ENCODE results near the gene MTF1.

MTF1 gene

DNA sequence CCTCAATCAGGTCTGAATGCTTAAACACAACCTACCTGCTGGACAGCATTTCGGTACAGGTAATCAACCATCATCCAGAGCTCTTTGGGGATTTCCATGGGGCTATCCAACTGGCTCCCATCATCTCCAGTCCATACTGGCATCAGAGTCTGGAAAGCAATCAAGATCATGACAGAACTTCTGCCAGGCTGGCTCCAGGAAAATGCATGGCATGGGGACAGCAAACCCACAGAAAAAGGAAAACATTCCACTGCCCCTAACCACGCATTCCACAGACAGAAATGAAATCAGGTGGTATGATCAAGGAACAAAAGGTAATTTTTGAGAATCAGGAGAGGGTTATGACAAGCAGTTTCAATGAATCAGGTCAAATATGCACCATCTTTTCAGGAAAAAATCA, 9.1 kb upstream of the MTF1 start:
- no peak for DNase-seq (ENCODE audit: extremely low read depth in 1 of 2, low read depth in 1 of 2)

DNA sequence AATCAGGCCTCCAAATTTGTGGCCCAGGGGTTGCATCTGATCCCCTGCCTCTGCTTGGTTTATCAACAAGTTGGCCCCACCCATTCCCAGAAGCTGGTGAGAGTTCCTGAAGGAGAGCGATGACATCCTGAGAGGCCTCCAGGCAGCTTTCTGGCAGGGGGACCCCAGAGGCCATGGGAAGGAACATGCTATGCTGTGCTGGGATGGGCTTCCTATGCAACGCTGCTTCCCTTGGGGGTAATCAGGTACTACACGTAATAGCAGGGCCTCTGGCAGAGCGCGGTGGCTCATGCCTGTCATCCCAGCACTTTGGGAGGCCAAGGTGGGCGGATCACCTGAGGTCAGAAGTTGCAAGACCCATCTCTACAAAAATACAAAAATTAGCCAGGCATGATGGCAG, 8.4 kb upstream of the MTF1 start:
- no peak for DNase-seq (ENCODE audit: extremely low read depth in 1 of 2, low read depth in 1 of 2)

DNA sequence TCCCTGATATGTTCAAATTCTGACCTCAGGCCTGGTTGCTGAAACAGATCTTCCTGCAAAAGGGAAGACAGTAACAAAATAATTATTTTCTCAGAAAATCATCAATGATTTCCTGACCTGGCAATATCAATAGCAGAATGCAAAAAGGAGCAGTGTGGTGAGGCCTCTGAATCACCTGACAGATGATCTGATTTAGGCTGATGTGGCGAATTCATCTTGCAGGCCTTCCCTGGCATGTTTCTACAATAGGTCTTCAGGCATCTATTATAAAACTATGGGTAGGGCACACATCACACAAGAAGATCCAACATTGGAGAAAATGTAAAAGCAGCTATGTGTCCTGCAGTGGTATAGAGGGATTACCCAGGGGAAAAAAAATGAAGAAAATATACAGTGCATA, 7.1 kb upstream of the MTF1 start:
- DNase-seq (ENCODE audit: extremely low read depth in 1 of 2, low read depth in 1 of 2): no peak

DNA sequence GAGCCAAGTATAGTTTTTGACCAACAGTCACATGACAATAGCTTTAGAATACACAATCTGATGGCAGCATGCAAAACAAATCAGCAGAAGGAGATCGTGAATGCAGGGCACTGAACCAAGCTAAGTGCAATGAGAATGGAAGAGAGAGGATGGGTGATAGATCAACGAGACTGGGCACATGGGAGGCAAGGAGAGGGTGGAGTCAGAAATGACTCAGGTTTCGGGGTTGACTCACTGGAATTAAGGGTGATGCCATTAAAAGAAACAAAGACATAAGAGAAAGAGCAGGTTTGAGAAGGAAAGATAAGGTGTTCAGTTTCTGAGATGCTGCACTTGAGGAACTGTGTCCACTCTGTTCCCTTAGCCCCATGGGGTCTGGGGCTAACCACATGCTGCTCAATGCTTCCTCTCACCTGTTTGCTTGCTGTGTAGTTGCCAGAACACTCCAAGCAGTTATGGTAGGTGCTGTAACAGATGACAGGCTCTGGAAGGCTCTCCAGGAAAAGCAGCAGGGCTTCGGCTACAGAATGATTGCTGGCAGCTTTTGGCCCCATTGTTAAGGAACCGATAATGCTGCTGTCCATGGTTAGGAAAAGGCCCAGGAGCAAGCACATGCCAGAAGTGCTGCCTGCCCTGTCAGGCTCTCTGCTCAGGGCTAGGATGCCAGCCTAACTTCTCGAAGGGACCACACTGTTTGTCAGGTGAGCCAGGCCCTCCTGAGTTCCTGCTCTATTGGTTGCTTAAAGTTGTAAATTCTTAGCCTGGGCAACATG, 6.1 kb upstream of the MTF1 start:
- DNase-seq (ENCODE audit: extremely low read depth in 1 of 2, low read depth in 1 of 2): peak; percentile 17 to 34

DNA sequence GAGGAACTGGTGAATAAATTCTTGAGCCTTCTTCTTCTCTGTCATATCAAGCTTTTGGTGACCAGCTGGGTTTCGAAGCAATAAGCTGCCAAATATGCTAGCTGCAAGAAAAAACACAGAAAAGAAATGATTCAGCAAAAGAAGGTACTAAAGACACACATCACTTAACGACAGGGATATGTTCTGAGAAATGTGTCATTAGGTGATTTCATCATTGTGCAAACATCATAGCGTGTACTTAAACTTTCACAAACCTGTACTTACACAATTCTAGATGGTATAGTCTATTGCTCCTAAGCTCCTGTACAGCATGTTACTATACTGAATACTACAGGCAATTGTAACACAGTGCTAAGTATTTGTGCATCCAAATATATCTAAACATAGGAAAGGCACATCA, 2.9 kb upstream of the MTF1 start:
- DNase-seq (ENCODE audit: extremely low read depth in 1 of 2, low read depth in 1 of 2): no peak

DNA sequence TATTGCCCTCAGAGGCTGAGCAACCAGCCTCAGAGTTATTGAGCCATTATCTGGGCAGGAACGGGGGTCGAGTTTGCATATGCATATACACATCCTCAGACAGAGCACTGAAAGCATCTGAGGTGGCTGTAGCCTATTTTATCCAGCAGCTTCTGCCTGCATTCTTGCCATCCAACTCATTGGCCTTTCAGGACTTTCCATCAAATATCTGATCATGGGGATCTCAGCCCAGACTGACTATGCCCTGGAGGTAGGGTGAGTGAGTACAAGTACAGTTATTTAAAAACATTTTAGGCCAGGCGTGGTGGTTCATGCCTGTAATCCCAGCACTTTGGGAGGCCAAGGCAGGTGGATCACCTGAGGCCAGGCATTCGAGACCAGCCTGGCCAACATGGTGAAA, 1.8 kb upstream of the MTF1 start:
- no peak for DNase-seq (ENCODE audit: extremely low read depth in 1 of 2, low read depth in 1 of 2)

DNA sequence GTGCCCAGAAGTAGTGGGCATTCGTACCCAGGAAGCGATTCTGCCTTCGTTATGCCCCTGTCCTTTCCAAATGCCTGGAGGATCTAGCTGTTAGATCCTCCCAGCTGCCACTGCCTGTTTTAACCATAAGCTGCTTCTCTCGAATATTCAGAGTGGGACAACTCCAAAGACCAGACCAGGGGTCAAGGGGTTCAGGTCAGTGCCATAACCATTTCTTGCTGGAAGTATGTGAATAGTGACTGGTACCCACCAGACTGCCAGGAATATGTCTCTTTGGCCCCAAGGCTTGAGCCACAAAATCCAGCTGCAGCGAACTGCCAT, 914 bp upstream of the MTF1 start:
- no peak for DNase-seq (ENCODE audit: extremely low read depth in 1 of 2, low read depth in 1 of 2)

DNA sequence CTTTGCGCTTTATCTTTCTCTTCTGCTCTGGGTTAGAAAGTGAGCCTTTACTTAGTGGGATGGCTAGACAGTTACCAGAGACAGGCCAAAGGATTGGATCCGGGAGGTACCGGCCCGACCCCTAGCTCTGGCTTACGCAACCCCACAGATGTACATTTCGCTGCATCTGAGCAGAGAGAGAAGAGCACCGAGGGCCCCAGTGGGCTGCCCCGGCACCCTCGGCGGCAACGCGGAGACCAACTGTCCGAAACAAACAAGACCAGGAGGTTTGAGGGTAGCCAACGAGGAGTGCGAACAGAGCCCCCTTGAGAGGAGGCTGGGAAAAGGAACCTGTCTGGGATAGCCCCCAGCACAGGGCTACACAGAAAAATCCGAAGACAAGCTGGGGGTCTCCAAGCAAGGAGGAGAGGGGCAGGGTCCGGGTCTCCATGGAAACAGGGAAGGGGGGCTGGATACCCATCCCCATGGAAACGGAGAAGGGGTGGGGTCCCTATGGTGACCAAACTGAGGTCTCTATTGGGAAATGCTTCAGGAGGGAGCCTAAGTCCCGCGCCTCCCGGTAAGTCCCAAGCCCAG, 373 bp downstream of the MTF1 start:
- DNase-seq (ENCODE audit: extremely low read depth in 1 of 2, low read depth in 1 of 2): no peak

DNA sequence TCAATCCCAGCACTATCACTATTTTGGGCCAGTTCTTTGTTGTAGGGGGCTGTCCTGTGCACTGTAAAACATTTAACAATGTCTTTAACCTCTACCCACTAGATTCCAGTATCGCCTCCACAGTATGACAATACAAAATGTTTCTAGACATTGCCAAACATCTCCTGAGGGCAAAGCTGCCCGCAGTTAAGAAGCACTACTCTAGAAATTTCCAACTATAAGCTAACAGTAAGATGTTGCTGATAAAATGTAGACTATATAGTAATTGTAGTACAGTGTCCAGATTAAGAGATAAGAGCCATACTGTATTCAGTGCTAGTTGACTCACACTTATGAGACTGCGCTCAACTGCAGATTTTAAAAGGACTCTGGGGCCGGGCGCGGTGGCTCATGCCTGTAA, 5.0 kb downstream of the MTF1 start:
- no peak for DNase-seq (ENCODE audit: extremely low read depth in 1 of 2, low read depth in 1 of 2)

DNA sequence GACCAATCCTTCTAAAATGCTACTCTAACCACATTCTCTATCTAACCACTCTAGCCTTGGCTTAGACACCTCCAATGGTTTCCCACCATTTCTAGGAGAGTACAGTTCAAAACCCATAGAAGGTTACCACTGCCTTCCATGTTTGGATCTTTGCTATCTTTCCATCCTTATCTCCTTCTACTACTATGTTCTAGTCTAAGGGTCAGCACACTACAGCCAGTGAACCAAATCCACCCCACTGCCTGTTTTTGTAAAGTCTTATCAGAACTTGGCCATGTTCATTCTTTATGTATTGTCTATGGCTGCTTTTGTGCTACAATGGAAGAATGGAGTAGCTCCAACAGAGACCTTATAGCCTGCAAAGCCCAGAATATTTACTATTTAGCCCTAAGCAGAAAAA, 6.2 kb downstream of the MTF1 start:
- DNase-seq (ENCODE audit: extremely low read depth in 1 of 2, low read depth in 1 of 2): no peak

DNA sequence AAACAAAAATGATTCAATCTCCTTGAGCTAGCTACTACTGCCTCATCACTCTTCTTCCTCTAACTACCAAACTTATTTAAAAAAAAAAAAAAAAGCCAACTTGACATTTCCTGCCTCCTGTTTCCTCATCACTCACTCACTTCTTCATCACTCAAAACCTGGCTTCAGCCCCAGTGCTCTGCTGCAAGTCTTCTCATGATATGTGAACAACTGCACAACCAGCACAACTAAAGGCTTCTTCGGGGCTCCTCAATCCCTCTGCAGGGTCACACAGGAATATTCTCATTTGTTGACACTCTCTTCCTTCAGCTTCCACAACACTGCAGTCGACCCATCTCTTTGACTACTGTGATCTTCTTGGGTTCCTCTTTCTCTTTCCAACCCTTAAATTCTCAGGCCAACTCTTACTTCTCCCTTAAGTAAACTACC, 7.6 kb downstream of the MTF1 start:
- no peak for DNase-seq (ENCODE audit: extremely low read depth in 1 of 2, low read depth in 1 of 2)

DNA sequence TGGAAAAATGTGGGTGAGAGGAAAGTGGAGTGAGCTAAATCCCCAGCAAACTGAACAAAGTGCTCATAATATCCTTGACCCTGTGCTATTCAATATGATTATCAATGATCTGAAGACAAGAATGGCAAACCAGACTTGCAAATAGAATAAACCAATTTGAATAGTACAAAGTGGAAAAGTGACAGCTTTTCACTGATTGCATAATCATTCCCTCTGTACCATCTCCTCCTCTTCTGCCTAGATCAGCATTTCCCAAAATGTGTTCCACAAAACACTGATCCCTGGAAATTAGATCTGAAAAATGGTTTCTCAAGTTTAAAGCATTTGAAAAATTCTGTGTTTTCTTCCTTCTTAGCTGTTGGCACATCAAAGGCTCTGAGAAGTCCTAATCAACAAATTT, 8.1 kb downstream of the MTF1 start:
- DNase-seq (ENCODE audit: extremely low read depth in 1 of 2, low read depth in 1 of 2): no peak

DNA sequence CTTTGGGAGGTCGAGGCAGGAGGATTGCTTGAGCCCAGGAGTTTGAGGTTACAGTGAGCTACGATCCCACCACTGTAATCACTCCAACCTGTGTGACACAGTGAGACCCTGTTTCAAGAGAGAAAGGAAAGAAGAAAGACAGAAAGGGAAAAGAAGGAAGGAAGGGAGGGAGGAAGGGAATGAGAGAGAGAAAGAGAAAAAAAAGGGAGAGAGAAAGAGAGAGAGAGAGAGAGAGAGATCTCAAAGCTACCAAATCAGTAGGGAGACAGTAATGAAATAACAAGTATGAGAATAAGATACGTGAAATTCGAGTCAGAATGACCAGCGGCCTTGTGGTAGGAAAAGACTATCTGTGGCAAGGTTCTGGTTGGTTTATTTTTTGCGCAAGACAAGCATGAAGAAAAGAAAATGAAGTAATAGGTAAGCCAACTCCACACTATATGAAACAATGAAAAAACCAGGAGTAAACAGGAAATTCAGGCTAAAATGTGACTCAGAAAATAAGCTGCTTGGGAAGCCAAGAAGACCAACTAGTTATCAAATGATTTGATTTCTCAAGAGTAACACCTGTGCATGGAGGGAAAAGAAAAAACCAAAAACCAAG, 8.9 kb downstream of the MTF1 start:
- DNase-seq (ENCODE audit: extremely low read depth in 1 of 2, low read depth in 1 of 2): no peak

DNA sequence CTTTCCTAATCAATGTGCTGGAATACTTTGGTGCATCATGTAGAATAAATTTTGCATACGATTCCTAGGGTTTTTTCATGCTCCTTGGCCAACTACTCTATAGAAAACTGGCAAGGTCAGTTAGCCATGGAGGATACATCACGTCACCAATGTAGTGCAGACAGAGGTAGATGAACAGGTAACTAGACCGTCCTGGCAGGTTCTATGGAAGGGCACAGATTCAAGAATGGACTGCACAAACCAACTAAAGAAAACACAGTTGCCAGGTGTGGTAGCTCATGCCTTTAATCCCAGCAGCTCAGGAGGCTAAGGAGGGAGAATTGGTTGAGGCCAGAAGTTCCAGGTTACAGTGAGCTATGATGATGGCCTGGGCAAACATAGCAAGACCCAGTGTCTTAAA, 9.9 kb downstream of the MTF1 start:
- no peak for DNase-seq (ENCODE audit: extremely low read depth in 1 of 2, low read depth in 1 of 2)

DNA sequence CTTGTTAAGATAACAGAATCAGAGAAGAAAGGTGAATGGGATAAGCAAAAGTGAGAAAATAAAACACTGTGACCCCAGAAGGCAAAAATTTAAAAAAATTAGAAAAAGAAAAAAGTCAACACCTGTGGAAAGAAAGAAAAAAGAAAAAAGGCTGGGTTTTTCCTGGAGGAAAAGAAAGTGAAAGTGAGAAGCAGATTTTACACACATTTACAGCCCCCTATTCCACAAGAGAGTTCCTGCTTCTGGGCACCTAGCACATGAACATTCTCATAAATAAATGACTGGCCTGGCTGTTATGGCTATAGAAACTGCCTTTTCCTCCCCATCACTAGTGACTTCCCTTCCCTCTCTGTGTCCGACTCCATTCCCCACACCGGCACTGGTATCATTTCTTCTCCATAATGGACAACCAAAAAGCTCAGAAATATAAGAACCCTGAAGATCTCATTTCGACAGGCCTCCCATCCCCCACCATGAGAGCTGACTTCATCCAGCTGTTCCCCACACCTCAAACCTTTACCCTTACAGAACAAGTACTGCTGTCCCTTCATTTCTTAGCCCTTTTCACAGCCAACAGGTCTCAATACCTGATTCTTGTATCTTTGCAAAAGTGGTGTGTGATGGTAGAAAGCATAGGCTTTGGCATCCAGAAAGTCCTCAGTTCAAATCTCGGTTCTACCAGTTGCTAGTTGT, 12.6 kb downstream of the MTF1 start:
- DNase-seq (ENCODE audit: extremely low read depth in 1 of 2, low read depth in 1 of 2): no peak

DNA sequence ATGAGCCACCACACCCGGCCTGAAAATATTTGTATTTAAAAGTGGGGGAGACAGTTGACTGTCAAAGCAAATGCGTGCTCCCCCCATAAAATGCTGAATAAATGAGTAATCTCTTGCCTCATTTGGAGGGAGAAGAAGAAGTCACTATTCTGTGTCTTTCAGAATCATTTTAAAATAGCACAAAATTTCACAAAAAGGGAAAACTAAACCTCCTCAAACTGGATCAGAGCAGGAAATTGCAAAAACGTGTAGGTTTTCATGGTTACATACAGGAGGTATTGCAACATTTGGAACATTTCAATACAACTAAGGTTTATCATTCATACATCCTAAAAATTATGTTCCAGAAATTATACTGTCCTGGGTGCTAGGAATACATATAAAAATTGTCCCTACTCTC, 13.6 kb downstream of the MTF1 start:
- DNase-seq (ENCODE audit: extremely low read depth in 1 of 2, low read depth in 1 of 2): no peak

DNA sequence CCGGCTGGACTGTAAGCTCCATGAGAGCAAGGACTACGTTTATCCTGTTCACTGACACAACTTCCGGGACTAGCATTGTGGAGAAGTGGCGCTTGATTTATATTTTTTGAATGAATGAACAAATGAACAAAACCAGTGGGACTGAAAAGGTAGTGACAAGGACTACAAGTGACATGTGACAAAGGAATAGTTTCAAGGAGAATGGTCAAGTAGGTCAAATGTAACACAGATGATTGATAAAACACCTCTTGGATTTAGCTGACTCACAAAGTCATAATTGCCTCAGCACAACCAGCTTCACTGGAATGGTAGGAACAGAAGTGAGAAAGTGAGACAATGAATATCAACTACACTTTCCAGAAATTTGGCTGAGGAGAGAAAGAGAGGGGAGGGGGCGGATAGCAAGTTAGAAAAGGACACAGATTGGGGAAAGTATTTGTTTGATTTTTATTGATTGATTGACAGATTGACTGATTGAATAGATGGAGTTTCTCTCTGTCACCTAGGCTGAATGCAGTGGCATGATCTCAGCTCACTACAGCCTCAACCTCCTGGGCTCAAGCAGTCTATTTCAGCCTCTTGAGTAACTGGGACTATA, 14.2 kb downstream of the MTF1 start:
- DNase-seq (ENCODE audit: extremely low read depth in 1 of 2, low read depth in 1 of 2): no peak

DNA sequence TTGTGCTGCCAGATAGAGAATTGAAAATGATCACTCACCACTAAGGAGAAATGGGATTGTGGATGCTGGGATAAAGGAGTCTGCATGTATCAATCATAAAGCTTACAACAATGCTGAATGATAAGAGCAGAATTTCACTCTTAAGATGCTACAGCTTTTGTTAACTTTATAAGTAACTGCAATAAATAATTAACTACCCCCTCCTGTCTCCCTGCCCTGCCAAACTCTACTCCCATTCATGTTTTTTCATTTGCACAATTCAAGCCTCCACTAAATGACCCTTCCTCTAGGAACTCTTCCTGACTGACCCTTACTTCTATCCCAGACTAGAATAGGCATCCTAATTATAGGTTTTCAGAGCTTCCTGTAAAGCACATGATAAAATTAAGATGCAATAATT, 14.9 kb downstream of the MTF1 start:
- no peak for DNase-seq (ENCODE audit: extremely low read depth in 1 of 2, low read depth in 1 of 2)

DNA sequence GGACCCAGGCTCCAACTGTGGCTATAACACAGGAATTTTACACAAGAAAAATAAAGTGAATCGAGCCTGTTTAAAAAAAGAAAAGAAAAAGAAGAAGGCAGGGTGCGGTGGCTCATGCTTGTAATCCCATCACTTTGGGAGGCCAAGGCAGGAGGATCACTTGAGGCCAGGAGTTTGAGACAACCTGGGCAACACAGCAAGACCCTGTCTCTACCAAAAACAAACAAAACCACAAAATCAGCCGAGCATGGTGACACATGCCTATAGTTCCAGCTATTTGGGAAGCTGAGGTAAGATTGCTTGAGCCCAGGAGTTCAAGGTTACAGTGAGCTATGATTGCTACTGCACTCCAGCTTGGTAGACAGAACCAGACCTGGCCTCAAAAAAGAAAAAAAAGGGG, 17.7 kb downstream of the MTF1 start:
- no peak for DNase-seq (ENCODE audit: extremely low read depth in 1 of 2, low read depth in 1 of 2)

DNA sequence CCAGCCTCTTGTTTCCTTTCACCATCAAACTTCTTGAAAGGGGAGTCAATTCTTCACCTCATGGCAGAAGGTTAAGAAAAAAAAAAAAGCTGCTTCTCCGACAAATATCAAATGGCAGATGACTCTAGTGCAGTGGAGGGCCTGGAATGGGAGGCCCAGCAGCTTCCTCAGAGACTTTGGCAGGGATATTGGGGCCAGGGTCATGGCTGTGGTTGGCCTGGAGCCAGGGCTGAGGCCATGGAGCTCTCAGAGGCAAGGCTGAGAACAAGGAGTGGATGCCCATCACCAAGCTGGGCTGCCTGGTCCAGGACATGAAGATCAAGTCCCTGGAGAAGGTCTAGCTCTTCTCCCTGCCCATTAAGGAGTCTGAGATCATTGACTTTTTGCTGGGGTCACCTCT, 18.7 kb downstream of the MTF1 start:
- no peak for DNase-seq (ENCODE audit: extremely low read depth in 1 of 2, low read depth in 1 of 2)

DNA sequence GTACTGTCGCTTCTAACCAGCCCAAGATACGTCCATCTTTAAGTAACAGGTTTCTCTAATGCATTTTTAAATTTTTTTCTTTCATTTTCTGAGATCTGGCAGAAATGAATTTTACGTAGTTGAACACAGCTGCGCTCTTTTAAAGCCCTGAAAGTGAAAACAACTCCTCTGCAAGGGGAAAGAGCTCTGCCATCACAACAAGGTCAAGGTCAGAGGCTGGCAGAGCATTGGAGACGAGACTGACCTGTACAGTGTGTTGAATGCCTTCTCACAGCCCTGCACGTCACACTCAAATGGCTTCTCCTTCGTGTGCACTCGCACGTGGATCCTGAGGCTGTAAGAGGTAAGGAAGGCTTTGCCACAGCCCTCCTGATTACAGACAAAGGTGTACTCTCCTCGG, 19.7 kb downstream of the MTF1 start:
- DNase-seq (ENCODE audit: extremely low read depth in 1 of 2, low read depth in 1 of 2): no peak

DNA sequence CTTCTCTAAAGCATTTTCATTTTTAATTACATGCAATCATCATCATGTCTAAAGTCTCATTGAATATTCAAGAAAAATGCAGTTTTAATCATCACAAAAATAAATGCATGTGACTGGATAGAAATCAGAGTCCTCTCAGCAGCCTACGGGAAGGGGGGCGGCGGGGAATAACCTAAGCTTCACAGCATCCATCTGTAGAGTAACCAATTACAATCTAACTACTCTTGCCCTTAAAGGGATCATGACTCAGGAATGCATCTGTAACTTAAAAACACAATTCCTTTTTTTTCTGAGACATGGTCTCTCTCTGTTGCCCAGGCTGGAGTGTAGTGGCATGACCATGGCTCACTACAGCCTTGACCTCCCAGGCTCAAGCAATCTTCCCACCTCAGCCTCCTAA, 22.6 kb downstream of the MTF1 start:
- DNase-seq (ENCODE audit: extremely low read depth in 1 of 2, low read depth in 1 of 2): no peak

Measured in stimulated activated CD8-positive, alpha-beta memory T cell treated with anti-CD3 and anti-CD28 coated beads, Interleukin-7, amount 100 ng/mL, for 48 hours (primary cell).